Measurements from ENCODE around the gene MACROD2.
A peak's percentile ranks its signal among the peaks of the same experiment; 100 is the strongest.

Gene MACROD2

DNA sequence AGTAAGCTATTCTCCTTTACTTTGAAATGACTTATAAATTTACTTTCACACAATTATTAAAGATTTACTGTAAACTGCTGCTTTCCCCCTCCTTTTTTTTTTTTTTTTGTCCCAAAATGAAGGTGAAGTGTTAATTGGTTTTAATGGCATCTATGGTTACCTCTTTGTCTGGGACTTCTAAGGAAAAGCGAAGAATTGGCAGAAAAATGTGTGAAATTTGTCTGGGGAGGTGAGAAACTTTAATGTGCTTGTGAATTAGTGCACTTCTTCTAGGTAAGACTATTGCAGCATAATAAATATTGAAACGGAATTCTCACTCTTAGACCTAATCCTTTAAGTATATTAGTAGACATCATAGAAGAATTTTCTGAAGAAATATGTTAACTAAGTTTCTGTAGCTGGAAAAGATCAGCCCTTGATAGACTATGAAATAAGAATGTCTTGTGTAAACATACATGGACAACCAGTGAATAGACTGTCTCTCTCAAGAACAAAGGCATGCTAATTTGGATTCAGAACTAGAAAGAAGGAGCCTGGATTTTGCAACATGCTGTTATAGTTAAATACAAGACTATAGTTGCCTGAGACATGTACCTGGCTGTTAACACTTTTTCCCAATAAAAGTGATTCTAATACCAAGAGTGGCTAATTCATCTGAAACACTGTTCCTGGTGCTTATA is 318.2 kb downstream of the MACROD2 start:
- no peak for TF ChIP-seq Cebpa-rat (IDR thresholded peaks at IDR 0.05)
- Histone ChIP-seq H3K4me3 (no peak overlapping the region), H3K9ac (no peak overlapping the region), H3K36me3 (no peaks in the 10 kb centered on the region), H3K4me1 (no peaks in the 10 kb centered on the region), H3K27me3 (no peaks in the 10 kb centered on the region), H3K9me3 (no peaks in the 10 kb centered on the region), H3K4me2 (no peak overlapping the region), H3K27ac (no peak overlapping the region), H4K20me1 (no peaks in the 10 kb centered on the region)

GRCh38 chr20:14319704-14320103 is 324.4 kb downstream of the MACROD2 start:
- Histone ChIP-seq H3K9me3 (no peaks in the 10 kb centered on the region), H3K4me2 (no peak overlapping the region; the same call in 1 of the 2 replicates), H3K27ac (no peak overlapping the region), H3K27me3 (no peaks in the 10 kb centered on the region), H3K4me3 (no peak overlapping the region), H3K36me3 (no peaks in the 10 kb centered on the region), H3K4me1 (peaks cover 8% of the 10 kb centered on the region), H4K20me1 (no peaks in the 10 kb centered on the region), H3K9ac (no peak overlapping the region)
- TF ChIP-seq Cebpa-rat (IDR thresholded peaks at IDR 0.05) = no peak

DNA sequence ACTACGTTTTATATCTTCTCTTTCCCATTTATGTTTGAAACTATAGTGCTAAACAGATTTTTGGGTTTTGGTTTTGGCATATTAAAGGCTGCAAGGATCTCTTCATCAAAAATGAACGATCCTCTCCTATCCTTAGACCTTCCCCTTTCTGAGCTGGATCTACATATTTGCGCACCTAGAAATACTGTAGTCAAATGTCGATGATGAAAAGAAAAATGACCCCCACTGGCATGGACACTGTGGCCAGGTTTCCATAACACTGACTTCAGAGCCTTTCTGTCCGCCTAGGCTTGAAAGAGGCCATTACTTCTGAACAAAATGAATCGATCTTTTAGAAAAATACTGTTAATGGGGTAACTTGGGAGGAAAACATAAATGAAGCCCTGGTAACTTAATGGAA is 336.3 kb downstream of the MACROD2 start:
- no peaks in the 10 kb centered on the region for H4K20me1 ChIP-seq
- no peak overlapping the region for H3K9ac ChIP-seq
- H3K36me3 ChIP-seq = no peaks in the 10 kb centered on the region
- no peak overlapping the region for H3K27ac ChIP-seq
- no peaks in the 10 kb centered on the region for H3K9me3 ChIP-seq
- H3K4me3 ChIP-seq = no peak overlapping the region
- peaks cover 8% of the 10 kb centered on the region; the same call in 1 of the 2 replicates for H3K4me1 ChIP-seq
- no peak overlapping the region for H3K4me2 ChIP-seq
- TF ChIP-seq Cebpa-rat (IDR thresholded peaks at IDR 0.05) = no peak
- H3K27me3 ChIP-seq = no peaks in the 10 kb centered on the region

GRCh38 chr20:14332866-14333265 is 337.6 kb downstream of the MACROD2 start:
- no peak overlapping the region for H3K9ac ChIP-seq
- peaks cover 8% of the 10 kb centered on the region; the same call in 1 of the 2 replicates for H3K4me1 ChIP-seq
- H3K9me3 ChIP-seq = no peaks in the 10 kb centered on the region
- H3K4me3 ChIP-seq = no peak overlapping the region
- H3K36me3 ChIP-seq = no peaks in the 10 kb centered on the region
- no peak for TF ChIP-seq Cebpa-rat (IDR thresholded peaks at IDR 0.05)
- no peak overlapping the region for H3K27ac ChIP-seq
- no peak overlapping the region for H3K4me2 ChIP-seq
- H4K20me1 ChIP-seq = no peaks in the 10 kb centered on the region
- H3K27me3 ChIP-seq = no peaks in the 10 kb centered on the region

DNA sequence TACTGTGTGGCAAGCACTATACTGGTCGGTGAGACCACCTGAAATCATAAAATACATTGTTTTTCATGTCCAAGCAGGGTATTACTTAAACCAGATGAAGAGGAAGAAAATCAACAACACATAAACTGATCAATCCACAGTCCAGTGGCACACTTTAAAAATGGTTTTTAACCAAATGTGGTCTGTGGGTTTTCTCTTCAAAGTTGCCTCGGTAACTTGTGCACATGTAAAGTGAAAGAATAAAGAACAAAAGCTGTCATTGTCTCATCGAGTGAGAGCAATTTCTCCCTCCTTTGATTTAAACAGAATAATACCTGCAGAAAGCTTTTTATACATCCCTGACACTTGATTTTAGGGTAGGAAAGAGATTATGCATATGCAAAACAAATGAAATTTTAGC is 338.4 kb downstream of the MACROD2 start:
- no peak for TF ChIP-seq Cebpa-rat (IDR thresholded peaks at IDR 0.05)

DNA sequence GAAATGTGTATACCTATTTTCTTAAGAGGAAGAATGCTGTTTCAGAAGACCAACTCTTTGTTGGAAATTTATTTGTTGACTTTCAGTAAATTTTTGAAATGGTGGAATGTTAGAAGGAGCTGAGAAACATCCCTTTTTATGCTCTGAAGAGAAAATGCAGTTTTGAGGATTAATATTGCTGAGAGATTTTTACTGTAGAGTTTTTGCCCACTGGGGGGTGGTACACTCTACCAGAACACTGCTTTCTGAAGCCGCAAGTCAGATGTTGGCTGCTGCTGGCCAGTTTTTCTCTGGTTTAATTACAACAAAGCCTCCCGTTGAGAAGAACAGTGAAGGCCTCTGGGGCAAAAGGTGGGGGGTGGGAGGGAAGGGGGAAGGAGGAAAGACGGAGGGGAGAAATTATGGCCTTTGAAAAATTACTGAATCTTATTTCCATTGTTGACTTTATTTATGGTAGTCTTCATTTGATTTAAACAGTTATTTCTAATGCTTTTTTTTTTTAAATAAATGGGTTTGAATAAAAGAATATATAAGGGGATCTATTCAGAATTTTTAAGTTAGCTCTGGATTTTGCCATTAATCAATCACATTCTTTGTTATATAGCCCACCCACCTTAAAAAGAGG is 339.1 kb downstream of the MACROD2 start:
- Histone ChIP-seq H3K9ac (no peak overlapping the region), H3K4me2 (peak overlapping the region; percentile 33), H3K27me3 (no peaks in the 10 kb centered on the region), H3K27ac (no peak overlapping the region), H4K20me1 (no peaks in the 10 kb centered on the region), H3K4me3 (no peak overlapping the region), H3K4me1 (peaks cover 8% of the 10 kb centered on the region; the same call in 1 of the 2 replicates), H3K36me3 (no peaks in the 10 kb centered on the region), H3K9me3 (no peaks in the 10 kb centered on the region)
- TF ChIP-seq Cebpa-rat (IDR thresholded peaks at IDR 0.05) = no peak

More for the DNA sequence above, 338.4 kb downstream of the MACROD2 start:
- H3K9me3 ChIP-seq = no peaks in the 10 kb centered on the region
- 0 out of 2 replicates have a peak overlapping the region, but pooled peaks have one; percentile 17 for H3K9ac ChIP-seq
- H3K4me3 ChIP-seq = no peak overlapping the region
- peaks cover 8% of the 10 kb centered on the region; the same call in 1 of the 2 replicates for H3K4me1 ChIP-seq
- H3K36me3 ChIP-seq = no peaks in the 10 kb centered on the region
- no peaks in the 10 kb centered on the region for H3K27me3 ChIP-seq
- no peak overlapping the region for H3K27ac ChIP-seq
- no peaks in the 10 kb centered on the region for H4K20me1 ChIP-seq
- H3K4me2 ChIP-seq = peak overlapping the region; percentile 33

DNA sequence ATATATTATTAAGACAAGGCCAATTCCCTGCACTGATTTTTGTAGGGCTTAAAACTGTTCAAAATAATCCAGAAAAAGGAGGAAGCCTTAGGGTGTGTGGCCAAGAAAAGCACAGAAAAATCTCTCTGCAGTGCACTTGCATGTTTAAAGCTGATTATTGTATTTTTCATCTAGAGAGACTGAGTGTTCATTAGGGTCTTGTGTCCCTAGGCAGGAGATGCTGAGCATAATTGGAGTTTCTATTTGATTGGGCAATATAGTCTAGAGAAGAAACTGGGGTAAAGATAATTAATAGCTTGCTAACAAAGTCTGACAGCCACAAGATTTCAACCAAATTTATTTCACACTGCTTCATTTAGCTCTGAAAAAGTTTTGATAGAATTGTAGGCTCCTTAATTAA is 339.7 kb downstream of the MACROD2 start:
- Histone ChIP-seq H3K27ac (no peak overlapping the region), H4K20me1 (no peaks in the 10 kb centered on the region), H3K27me3 (no peaks in the 10 kb centered on the region), H3K4me2 (no peak overlapping the region), H3K9me3 (no peaks in the 10 kb centered on the region), H3K4me3 (no peak overlapping the region), H3K9ac (no peak overlapping the region), H3K4me1 (peaks cover 8% of the 10 kb centered on the region; the same call in 1 of the 2 replicates), H3K36me3 (no peaks in the 10 kb centered on the region)
- no peak for TF ChIP-seq Cebpa-rat (IDR thresholded peaks at IDR 0.05)

- Histone ChIP-seq H3K4me1 (peaks cover 8% of the 10 kb centered on the region; the same call in 1 of the 2 replicates), H3K36me3 (no peaks in the 10 kb centered on the region), H3K27me3 (no peaks in the 10 kb centered on the region), H4K20me1 (no peaks in the 10 kb centered on the region), H3K9ac (no peak overlapping the region), H3K27ac (no peak overlapping the region), H3K9me3 (no peaks in the 10 kb centered on the region), H3K4me2 (peak overlapping the region; percentile 76), H3K4me3 (no peak overlapping the region; the same call in 1 of the 2 replicates)
- TF ChIP-seq Cebpa-rat (IDR thresholded peaks at IDR 0.05) = no peak
Observed at GRCh38 chr20:14336686-14337085, 341.4 kb downstream of the MACROD2 start.

DNA sequence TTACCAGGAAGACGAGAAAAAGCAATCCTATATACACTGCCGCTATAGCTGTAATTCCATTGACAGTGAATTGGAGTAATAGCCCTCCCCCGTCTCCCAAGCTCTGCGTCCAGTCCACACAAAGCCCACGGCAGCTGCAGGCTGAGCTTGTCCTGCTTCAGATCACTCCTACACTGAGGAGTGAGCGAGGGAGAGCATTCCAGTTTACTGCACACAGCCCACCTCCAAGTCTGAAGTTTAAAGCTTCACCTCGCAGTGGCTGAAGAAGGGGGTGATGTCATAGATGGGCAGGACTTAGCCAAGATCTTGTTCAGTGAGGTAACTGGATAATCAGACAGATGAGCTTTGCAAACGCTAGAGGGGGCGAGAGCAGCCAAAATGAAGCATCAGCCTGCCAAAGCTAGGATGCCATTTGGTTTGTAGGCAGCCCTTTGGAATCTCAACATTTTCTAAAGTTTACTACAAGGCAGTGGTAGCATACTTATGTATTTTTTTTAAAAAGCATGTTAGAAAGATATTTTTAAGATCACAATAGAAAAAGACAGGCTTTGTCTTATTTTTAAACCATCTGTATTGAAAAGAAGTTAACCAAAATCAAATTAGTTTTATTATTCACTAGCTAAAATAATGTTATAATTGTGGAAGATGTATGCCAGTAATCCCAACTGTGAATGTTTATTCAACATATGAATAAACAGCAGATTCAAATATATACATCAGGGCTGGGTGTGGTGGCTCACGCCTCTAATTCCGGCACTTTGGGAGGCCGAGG is 342.3 kb downstream of the MACROD2 start, which contains the start of gene FLRT3:
FLRT3 (minus strand) TSS at position 213 of the 772 bp plus-strand sequence. CDS start 10,106 bp downstream, outside the sequence.
- no peak within 1 kb of the TSS for H3K27ac ChIP-seq
- no peak for TF ChIP-seq Cebpa-rat (IDR thresholded peaks at IDR 0.05)
- no peaks in the 10 kb centered on the region for H3K9me3 ChIP-seq
- no peaks in the 10 kb centered on the region for H3K36me3 ChIP-seq
- peak within 1 kb of the TSS; percentile 60 for H3K4me3 ChIP-seq
- H3K27me3 ChIP-seq = no peaks in the 10 kb centered on the region
- peak within 1 kb of the TSS; percentile 76 for H3K4me2 ChIP-seq
- no peaks in the 10 kb centered on the region for H4K20me1 ChIP-seq
- H3K4me1 ChIP-seq = peaks cover 8% of the 10 kb centered on the region; the same call in 1 of the 2 replicates
- peak within 1 kb of the TSS; percentile 42; the same call in 1 of the 2 replicates for H3K9ac ChIP-seq

Measured in BLaER1 (cell line).